HepG2 (cell line): ENCODE data around the gene SLC9A9.

Experiments
- EP300 ChIP-seq, 3 experiments: sonication (generic) in 1 of 3; formaldehyde crosslinking in 1 of 3; IDR thresholded peaks; 2 replicates each; pipeline versions ENCODE4 v1.5.1 to v1.6.1; 2011 to 2020; ENCODE audit warnings: low read depth in 2 of 3, low read length in 2 of 3, borderline replicate concordance in 1 of 3, improper control_type of control experiment in 1 of 3, mild to moderate bottlenecking in 1 of 3, missing genetic modification reagents in 1 of 3, moderate library complexity in 1 of 3
- NCOR1 ChIP-seq: fragments of 200-600 bp; sonication (generic); IDR thresholded peaks from 2 replicates; pipeline ENCODE4 v1.7.0; 2017; ENCODE audit warnings: antibody characterized with exemption, low read length, borderline replicate concordance
- RAD21 ChIP-seq: fragments of 450-650 bp; formaldehyde crosslinking; IDR thresholded peaks from 2 replicates; pipeline ENCODE4 v1.5.0; 2020; ENCODE audit warnings: mild to moderate bottlenecking

DNA sequence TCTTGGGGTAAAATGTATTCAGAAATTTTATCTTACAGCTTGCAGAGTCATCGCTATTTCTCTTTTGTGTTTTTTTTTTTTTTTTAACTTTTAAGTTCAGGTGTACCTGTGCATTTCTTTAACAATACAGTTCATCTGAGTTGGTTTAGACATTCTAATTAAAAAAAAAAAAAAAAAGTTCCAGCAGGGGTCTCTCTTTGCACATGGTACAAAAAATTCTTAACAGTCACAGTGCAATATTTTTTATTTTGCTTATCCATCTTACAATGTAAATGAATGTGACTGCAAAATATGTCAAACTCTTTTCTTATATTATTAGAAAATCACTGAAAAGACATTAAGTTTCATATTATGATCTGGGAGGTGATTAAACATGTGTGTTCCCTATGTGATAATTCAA, 47.5 kb upstream of the SLC9A9 start:
- TF ChIP-seq NCOR1 (no peak), EP300 (IDR thresholded peaks at IDR 0.05; ENCODE audit: low read depth in 2 of 2, low read length in 2 of 2) (no peak), EP300 (CRISPR knock-in tag; IDR thresholded peaks at IDR 0.05; ENCODE audit: borderline replicate concordance) (no peak), RAD21 (CRISPR knock-in tag) (no peak)
